ENCODE results near the gene EXOSC10.
"Not testable (repeated sequence)": the region's sequence is repeated elsewhere in the genome, so short reads cannot be mapped to it uniquely, and the experiment has no call there.

The EXOSC10 gene

DNA sequence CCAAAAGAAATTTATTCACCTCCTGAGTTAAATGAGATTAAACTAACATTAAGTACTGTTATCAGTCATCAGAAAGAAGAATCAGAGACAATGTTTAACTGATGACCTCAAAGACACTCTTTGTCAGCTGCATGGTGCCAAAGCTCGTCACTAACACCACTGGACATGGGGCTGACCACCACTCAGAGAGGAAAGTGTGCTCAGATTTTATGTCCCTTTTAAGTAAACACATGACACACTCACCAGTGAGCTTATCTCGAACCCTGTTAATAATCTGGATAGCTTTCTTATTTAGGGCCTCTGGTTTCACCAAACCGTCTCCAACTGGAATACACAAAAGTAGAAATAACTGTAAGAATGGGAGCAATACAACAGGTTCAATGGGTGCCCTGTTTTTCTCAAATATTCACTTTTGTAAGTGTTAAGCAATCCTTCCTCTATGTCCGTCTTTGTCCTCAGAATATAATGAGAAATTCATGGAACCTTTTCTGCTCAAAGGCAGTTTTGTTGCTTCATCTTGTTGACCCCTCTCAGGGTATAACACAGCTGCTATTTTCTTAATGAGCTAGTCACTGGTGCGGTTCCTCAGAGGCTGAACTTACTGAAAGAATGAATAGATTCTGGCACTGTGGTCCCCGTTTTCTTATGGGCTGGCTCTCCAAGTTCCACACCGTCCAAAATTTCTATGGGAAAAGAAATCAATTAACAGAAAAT is 9.5 kb upstream of the EXOSC10 start:
- no peak for DNase-seq (ENCODE audit: low spot score)

DNA sequence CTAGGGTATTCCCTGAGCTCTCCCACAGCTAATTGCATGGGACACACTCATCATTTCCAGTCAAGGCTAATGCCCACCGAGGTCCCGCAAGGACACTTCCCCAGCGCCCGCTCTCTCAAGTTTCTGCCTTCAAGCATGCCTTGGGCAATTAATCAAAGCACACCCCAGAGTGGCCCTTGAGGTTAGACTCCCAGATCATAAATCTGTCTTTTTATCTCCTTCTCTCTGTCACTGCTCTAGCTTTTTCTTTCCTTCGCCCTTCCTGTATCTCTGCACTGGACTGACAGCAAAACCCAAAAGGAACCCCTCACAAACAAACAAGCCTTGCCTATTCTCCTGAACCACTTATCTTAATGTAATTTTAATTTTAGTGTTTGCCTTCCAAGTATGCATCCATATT is 7.9 kb upstream of the EXOSC10 start:
- DNase-seq (ENCODE audit: low spot score), result no peak

DNA sequence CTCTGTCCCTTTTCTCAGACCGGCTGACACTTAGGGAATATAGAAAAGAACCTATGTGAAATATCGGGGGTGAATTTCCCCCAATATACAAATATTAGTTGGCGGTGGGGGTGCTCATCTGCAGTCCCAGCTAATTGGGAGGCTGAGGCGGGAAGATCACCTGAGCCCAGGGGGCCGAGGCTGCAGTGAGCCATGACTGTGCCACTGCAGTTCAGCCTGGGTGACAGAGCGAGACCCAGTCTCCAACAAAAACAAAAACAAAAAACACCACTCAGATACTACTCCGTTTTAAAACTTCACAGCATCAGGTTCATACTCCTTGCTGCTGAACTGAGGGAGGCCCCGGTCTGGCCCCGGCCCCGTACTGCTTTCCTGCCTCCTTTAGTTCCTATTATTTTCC is 5.9 kb upstream of the EXOSC10 start:
- DNase-seq (ENCODE audit: low spot score), result no peak

DNA sequence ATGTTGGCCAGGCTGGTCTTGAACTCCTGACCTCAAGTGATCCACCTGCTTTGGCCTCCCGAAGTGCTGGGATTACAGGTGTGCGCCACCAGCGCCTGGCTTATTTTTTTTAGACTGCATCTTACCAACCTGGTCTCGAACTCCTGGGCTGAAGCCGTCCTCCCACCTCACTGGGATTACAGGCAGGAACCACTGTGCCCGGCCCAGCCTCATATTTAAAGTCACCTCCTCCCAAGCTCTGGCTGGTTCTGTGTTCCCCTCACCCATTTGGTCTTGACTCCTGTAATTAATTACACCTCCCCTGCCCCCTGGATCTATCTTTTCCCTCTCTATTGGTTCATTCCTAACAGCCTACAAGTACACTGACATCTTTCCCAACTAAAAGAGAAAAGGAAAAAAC is 1.7 kb upstream of the EXOSC10 start:
- no peak for DNase-seq (ENCODE audit: low spot score)

DNA sequence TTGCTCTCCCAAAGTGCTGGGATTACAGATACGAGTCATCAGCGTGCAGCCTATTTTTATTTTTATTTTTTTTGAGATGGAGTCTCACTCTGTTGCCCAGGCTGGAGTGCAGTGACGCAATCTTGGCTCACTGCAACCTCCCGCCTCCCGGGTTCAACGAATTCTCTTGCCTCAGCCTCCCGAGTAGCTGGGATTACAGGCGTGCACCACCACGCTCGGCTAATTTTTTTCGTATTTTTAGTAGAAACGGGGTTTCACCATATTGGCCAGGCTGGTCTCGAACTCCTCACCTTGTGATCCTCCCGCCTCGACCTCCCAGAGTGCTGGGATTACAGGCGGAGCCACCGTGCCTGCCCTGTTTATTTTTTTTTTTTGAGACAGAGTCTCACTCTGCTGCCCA is 1.1 kb upstream of the EXOSC10 start:
- not testable (repeated sequence) for DNase-seq (ENCODE audit: low spot score)

DNA sequence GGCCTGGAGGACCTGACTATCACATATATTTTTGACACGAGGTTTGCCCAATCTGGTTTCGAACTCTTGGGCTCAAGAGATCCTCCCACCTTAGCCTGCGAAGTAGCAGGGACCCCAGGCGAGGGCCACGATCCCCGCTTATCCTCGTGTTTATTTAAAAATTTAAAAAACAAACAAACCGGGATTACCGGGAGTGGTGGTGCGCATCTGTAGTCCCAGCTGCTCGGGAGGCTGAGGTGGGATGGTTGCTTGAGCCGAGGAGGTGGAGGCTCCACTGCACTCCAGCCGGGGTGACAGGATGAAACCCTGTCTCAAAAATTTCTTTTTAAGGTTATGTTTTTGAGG is 452 bp upstream of the EXOSC10 start:
- DNase-seq (ENCODE audit: low spot score), result no peak

DNA sequence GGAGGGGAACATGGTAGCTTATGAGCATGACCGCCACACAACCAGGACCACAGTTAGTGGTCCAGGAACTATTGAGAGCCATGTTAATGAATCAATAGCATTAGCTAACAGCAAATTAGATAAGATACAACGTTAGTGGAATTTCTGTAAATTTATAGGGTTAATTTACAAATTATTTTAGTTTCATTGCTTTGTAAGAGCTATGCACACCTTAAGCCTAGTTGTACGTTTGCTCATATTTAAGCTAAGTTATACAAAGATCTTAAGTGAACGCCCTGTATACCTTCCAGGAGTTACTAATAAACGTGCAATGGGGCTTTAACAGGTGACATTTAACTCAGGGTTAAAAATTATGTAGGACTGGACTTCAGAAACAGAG is 749 bp downstream of the EXOSC10 start:
- no peak for DNase-seq (ENCODE audit: low spot score)

DNA sequence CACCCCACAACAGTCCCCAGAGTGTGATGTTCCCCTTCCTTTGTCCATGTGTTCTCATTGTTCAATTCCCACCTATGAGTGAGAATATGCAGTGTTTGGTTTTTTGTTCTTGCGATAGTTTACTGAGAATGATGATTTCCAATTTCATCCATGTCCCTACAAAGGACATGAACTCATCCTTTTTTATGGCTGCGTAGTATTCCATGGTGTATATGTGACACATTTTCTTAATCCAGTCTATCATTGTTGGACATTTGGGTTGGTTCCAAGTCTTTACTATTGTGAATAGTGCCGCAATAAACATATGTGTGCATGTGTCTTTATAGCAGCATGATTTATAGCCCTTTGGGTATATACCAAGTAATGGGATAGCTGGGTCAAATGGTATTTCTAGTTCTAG is 15.9 kb downstream of the EXOSC10 start:
- DNase-seq (ENCODE audit: low spot score), result not testable (repeated sequence)

DNA sequence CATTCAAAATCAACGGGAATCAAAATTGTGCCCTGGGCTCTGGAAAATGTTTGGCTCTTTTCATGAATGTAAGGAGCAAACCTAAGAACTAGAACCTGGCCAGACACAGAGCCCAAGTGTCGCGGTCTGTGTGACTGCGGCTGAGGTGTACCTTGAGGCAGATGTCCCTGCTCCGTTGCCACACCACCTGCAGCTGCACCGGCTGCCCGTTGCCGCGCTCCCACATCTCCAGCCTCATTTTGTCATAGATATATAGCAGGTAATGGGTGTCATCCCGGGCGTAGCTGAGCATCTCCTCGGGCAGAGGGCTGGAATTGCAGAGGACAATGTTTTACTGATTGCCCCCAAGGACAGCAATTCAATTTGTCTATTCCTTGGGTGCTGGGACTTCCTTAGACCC is 18.7 kb downstream of the EXOSC10 start:
- DNase-seq (ENCODE audit: low spot score), result no peak

DNA sequence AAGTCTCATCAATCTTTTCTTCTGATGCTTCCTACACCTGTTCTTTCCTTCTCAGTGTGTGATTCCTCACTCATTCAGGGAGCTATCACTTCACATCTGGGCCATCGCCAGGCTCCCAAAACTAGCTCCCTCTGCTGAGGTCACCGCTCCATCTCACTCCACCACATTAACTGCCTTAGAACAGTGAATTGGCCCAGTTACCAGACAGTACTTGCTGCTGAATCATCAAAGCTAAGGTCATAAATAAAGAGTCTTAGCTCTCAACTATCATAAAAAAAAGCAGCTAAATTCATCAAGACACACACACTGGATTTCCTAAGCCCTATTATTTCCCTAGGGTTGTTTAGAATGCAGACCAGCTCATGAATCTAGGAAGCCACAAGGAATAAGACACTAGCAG is 21.0 kb downstream of the EXOSC10 start:
- no peak for DNase-seq (ENCODE audit: low spot score)

DNA sequence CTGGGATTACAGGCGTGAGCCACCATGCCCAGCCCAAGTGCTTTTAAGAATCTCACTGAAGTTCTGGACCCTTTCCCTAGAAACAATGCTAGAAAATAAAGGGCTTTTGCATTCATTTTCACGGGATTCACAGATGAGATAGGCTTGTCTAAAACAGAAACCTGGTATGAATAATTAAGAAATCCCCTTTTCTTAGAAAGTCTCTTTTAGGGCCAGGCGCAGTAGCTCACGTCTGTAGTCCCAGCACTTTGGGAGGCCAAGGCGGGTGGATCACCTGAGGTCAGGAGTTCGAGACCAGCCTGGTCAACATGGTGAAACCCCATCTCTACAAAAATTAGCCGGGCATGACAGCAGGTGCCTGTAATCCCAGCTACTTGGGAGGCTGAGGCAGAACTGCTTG is 26.3 kb downstream of the EXOSC10 start:
- not testable (repeated sequence) for DNase-seq (ENCODE audit: low spot score)

DNA sequence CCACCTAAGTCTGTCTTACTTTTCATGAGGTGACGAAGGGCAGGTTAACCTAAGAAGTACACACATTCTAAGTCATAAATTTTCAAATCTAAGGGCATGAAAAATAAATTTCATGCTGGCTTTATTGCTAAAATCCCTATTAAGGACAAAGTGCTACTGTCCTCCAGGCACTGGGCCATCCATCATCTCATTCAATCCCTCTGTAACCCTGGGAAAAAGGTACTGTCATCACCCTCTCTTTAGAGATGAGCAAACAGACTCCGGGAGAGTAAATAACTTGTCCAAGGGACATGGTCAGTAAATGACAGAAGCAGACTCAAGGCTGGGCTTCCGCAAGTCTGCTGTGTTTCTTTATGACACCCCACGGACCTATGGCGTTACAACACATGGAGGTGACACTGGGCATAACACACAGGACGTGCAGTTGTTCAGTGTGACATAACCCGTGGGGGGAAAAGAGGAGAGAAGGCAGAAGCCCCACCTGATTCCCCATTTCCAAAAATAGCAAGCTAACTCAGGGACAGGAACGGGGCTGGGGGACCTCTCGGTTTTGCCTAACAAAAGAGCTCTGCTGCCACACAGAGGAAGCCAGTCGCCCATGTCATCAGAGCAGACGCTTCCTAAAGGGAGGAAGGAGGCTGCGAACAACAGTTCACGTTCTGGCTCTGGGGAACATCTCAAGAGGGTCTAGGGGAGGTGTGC is 27.3 kb downstream of the EXOSC10 start:
- DNase-seq (ENCODE audit: low spot score), result no peak

DNA sequence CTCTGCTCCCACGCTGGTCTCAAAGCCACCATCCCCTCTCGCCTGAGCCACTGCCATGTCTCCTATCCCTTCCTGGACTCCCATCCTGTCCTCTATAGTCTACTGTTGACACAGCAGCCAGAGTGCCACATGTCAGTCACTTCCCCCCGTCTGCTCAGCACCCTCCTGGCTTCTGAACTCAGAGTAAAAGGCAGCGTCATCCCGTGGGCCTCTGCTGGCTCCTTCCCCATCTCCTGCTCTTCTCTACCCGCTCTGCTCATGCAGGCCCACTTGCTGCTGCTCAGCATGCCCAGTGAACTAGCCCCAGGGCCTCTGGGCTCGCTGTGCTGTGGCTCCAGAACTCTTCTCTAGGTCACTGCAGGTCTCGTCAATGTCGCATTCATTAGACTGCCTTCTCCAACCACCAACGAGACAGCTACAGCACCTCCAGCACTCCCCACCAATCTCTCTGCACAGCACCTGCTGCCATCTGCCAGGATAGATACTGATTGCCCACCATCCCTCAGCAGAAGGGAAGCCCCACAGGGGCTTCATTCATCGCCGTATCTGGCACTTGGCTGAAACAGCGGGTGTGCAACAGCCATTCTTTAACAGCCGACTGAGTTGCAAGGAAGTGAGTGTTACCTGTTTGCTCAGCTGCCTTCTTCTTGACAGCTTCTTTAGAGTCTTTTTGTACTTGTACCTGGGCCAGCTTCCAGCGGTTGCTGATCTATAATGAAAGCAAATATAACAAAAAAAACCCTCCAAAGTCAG is 28.0 kb downstream of the EXOSC10 start:
- no peak for DNase-seq (ENCODE audit: low spot score)

DNA sequence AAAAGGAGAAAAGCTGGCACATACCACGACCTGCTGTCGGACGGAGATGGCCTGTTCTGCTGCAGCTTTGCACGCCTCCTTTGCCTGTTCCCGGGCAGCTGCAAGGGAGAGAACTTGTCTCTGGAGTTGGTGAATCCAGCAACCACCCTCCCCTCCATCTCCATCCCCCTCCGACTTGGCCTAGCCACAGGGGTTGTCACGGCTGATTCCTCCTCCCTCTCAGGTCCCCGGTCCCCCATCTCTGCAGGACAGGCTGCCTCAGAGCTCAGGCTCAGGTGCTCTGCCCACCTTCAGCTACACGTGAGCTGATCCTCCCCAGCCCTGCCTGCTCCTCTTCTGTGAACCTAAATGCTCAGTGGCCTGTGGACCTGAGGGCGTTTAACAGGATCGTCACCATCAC is 28.8 kb downstream of the EXOSC10 start:
- no peak for DNase-seq (ENCODE audit: low spot score)

DNA sequence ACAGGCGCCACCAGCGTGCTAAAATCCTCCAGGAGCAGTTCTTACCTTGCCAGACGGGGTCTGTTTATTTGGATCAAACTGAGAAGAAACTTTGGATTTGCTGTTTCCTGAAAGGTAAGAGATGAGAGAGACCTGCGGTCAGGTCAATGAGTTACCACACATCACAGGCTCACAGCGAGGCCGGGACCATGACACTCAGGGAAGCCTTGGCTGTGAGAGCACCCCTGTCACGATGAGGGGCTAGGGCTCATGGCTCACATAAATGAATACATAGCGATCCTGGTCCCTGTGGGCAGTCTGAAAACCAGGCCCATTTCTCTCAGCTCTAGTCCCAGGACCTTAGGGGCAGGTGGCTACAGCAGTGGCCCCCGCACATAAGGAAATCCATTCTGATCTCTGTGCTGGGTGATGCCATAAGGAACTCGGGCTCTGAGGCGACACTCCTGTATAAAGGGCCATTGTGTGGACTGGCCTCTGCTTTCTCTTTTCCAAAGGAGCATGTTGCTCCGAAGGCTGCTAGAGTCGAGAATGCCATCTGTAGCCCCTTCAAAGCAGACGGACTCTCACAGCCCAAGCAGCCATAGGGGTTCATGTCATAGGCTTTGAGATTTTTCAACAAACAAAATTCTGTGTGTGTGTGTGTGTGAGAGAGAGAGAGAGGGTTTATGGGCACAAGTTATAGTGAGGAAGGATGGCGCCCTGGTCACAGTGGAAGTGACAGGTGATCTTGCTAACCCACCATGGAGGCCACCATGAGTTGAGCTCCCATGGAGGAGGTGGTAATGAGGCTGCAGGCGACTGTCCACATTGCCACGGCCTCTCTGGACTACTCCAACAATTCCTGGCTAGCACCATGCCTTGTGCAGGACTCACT is 30.8 kb downstream of the EXOSC10 start:
- no peak for DNase-seq (ENCODE audit: low spot score)

DNA sequence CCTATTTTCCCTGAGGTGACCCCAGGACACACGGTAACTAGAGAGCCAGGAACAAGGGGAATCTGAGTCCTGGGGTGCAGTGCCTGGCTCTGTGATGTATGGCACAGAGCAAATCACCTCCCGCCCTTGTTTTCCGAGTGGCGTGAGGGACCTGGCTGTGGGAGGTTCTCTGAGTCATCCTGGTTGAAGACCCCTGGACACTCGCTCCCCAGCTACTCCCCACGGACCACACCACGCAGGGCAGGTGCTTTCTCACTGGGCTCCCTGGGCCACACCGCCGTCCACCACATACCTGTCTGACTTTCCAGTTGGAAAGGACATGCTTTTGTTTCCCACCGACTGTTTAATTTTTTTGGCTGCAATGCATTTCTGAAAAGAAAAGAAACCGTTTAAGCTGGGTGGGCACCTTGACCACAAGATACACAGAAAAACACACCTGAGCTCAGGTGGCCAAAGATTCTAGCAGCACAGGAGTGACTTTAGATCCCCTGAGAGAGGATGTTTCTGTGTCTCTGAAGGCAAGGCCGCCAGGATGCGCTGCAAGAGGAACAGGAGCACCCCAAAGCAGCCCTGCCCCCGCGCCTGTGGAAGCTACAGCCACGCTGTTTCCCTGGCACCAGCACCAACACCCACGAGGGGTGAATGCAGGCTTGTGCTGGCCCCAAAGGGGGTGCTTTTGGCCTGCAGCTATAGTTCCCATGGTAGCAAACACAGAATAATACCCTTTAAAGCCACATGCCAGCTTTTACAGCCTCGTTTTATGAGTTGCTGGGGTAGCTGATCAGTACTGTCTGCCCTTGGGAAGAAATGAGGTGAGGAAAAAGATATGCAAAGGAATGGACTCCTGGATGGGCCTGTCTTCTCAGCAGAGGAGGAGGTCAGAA is 31.7 kb downstream of the EXOSC10 start:
- DNase-seq (ENCODE audit: low spot score), result no peak

DNA sequence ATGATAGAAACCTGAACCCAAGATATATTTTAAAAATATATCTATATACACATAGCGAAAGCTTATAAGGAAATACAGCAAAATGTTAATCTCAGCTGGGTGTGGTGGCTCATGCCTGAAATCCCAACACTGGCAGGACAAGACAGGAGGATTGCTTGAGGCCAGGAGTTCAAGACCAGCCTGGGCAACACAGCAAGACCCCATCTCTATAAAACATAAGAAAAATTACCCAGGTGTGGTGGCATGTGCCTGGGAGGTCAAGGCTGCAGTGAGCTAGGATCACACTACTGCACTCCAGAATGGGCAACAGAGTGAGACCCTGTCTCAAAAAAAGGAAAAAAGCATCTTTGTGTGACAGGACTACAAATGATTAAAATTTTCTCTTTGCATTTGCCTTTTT is 33.9 kb downstream of the EXOSC10 start:
- DNase-seq (ENCODE audit: low spot score), result no peak

DNA sequence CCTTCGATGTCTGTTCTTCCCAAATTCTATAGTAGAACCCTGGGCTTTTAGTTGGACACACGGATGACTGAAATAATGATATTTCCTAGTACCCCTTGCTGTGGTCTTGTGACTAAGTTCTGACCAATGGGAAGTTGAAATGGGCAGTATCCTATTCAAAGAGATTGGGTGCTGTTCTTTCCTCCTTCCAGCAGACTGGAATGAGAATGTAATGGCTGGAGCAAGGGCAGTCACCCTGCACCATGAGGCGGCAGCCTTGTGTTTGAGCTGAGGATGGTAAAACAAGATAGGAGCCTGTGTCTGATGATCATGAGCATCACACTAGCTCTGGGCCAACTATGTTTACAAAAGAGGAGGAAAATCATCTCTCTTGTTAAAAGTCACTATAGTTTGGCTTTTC is 34.7 kb downstream of the EXOSC10 start:
- no peak for DNase-seq (ENCODE audit: low spot score)

DNA sequence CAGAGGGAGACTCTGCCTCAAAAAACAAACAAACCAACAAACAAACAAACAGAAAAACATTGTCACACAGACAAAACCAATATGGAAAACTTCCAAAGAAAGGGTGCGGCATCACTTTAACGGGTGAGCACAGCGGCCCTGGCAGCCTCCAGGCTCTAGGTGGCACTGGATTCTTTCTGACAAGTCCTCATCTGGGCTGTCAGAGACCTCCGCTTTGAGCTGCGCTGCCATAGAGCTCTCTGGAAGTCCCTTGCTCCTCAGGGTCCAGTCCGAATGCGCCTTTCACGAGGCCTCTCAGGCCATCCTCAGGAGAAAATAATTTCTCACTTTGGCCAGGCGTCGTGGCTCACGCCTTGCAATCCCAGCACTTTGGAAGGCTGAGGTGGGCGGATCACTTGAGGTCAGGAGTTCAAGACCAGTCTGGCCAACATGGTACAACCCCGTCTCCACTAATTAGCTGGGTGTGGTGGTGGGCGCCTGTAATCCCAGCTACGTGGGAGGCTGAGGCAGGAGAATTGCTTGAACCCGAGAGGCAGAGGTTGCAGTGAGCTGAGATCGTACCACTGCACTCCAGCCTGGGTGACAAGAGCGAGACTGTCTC is 35.6 kb downstream of the EXOSC10 start:
- DNase-seq (ENCODE audit: low spot score), result not testable (repeated sequence)

DNA sequence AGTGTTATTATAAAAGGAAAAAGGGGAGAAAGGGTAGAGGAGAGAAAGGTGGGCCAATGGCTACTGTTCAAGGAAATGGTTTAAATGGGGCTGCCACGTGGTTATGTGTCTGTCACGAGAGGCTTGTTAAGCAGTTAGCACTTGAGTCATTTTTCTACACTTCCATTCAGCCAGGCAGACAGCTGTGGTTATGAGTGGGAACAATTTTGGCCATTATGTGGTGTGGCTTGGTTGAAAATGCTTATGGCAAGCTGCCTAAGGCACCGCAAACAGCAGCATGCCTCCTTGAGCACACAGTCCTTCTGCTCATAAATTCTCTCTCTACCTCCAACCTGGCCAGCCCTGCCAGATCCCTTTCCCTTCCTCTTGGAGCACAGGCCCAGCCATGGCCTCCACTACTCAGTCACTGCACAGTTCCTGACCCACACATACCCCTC is 36.7 kb downstream of the EXOSC10 start:
- DNase-seq (ENCODE audit: low spot score), result no peak
